Astrocyte (in vitro differentiated cells and primary cell): Measurements from ENCODE around the gene C1orf21.

Source experiments
- CTCF ChIP-seq: IDR thresholded peaks from 2 replicates; pipeline ENCODE4 v1.5.1; 2011; ENCODE audit warnings: low read depth, mild to moderate bottlenecking, inconsistent platforms, low read length, moderate library complexity; ENCODE audit not compliant: insufficient read depth
- EZH2 ChIP-seq: IDR thresholded peaks from 2 replicates; pipeline ENCODE4 v1.6.1; 2012; ENCODE audit warnings: mild to moderate bottlenecking, low read length, inconsistent platforms; ENCODE audit not compliant: insufficient read depth

- TF ChIP-seq EZH2 (no peak), CTCF (no peak)
These were observed 149.6 kb downstream of the C1orf21 start for GRCh38 chr1:184536246-184536985.
